Ishikawa (cell line): ENCODE results near the gene EPYC.

Experiments used
- CEBPB ChIP-seq: IDR thresholded peaks from 2 replicates; pipeline ENCODE4 v1.6.1; 2012
- CREB1 ChIP-seq: IDR thresholded peaks from 2 replicates; pipeline ENCODE4 v1.6.1; 2012; ENCODE audit warnings: low read depth
- EGR1 ChIP-seq: IDR thresholded peaks from 2 replicates; pipeline ENCODE4 v1.6.1; 2012
- EP300 ChIP-seq: IDR thresholded peaks from 2 replicates; pipeline ENCODE4 v1.6.1; 2012; ENCODE audit warnings: borderline replicate concordance
- FOXM1 ChIP-seq: IDR thresholded peaks from 2 replicates; pipeline ENCODE4 v1.6.1; 2012; ENCODE audit warnings: low read depth, borderline replicate concordance
- NFIC ChIP-seq: IDR thresholded peaks from 2 replicates; pipeline ENCODE4 v1.6.1; 2012
- RAD21 ChIP-seq: IDR thresholded peaks from 2 replicates; pipeline ENCODE4 v1.6.1; 2012; ENCODE audit warnings: low read depth
- TAF1 ChIP-seq: IDR thresholded peaks from 2 replicates; pipeline ENCODE4 v1.6.1; 2012; ENCODE audit warnings: low read depth, mild to moderate bottlenecking
- TCF12 ChIP-seq: IDR thresholded peaks from 2 replicates; pipeline ENCODE4 v1.6.1; 2012; ENCODE audit warnings: low read depth
- TEAD4 ChIP-seq: IDR thresholded peaks from 2 replicates; pipeline ENCODE4 v1.6.1; 2012
- YY1 ChIP-seq: IDR thresholded peaks from 2 replicates; pipeline ENCODE4 v1.6.1; 2012; ENCODE audit warnings: low read depth
- ZBTB7A ChIP-seq: IDR thresholded peaks from 2 replicates; pipeline ENCODE4 v1.6.1; 2012; ENCODE audit warnings: low read depth
- TF ChIP-seq, protein P1 (sequence below): IDR thresholded peaks from 2 replicates; pipeline ENCODE4 v1.6.1; 2012
- TF ChIP-seq, protein P2 (sequence below): IDR thresholded peaks from 2 replicates; pipeline ENCODE4 v1.6.1; 2012
- TF ChIP-seq, protein P3 (sequence below): IDR thresholded peaks from 2 replicates; pipeline ENCODE4 v1.6.1; 2012; ENCODE audit warnings: low read depth, mild to moderate bottlenecking

EPYC gene, protein sequence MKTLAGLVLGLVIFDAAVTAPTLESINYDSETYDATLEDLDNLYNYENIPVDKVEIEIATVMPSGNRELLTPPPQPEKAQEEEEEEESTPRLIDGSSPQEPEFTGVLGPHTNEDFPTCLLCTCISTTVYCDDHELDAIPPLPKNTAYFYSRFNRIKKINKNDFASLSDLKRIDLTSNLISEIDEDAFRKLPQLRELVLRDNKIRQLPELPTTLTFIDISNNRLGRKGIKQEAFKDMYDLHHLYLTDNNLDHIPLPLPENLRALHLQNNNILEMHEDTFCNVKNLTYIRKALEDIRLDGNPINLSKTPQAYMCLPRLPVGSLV

DNA sequence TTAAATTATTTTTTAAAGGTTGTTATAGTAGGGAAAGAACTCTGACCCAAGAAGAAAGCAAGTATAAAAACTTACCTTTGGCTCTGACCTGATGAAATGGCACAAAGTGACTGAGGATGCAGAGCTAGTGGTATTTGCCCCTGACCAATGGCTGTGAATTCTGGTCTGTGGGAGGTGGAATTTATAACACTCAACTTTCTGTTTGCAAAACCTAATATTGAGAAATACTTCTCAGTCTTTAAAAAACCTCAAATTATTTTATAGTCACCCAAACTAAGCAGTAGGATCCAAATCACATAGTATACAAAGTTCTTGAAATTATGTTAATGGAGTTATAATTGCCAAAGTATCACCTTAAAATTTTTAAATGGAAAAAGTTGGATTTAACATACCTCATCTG lies at the start of gene EPYC:
Gene EPYC, minus strand, starts transcription at position 101 of the 400 bp plus-strand sequence. CDS start 2,407 bp downstream, outside the sequence.
- TF ChIP-seq TCF12 = no peak
- TF ChIP-seq, protein P1, sequence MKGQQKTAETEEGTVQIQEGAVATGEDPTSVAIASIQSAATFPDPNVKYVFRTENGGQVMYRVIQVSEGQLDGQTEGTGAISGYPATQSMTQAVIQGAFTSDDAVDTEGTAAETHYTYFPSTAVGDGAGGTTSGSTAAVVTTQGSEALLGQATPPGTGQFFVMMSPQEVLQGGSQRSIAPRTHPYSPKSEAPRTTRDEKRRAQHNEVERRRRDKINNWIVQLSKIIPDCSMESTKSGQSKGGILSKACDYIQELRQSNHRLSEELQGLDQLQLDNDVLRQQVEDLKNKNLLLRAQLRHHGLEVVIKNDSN = no peak
- no peak for TF ChIP-seq YY1
- TF ChIP-seq FOXM1 = no peak
- no peak for TF ChIP-seq CEBPB
- no peak for TF ChIP-seq RAD21

DNA sequence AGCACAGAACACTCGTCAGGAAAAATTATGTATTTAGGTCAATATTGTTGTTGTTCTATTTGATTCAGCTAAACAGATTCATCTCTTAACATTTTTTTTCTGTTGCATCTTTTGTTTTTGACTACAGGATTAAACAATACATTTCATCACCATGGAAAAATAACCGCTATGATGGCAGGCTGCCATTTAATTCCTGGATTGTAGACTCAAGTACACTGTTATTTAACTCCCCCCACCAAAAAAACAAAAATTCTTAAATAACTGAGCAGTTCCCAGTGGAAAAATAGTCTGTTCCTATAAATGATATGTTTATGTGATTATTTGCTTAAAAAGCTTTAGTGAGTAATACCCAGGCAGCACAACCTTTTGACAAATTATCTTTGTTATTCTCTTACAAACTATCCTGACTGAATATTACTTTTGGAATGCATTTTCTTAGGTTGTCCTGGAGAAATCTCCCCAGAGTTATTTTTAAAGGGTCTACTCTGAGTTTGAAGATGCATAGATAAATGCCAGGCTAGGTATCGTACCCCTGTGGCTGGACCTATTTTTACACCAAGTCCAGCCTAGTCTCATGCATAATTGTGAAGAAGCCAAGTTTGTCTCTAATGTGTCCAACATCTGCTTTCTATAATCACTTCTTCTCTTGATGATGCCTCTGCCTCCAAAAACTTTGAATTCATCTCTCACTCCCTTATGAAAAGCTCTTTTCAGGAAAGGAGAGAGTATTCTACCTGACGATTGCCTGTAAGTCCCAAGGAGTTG lies 49.4 kb upstream of the EPYC start:
- TF ChIP-seq, protein P1 = no peak
- TF ChIP-seq RAD21 = no peak
- no peak for TF ChIP-seq FOXM1
- TF ChIP-seq TCF12 = no peak
- TF ChIP-seq ZBTB7A = no peak
- no peak for TF ChIP-seq CREB1
- no peak for TF ChIP-seq EGR1
- TF ChIP-seq, protein P2, sequence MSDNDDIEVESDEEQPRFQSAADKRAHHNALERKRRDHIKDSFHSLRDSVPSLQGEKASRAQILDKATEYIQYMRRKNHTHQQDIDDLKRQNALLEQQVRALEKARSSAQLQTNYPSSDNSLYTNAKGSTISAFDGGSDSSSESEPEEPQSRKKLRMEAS = no peak
- no peak for TF ChIP-seq NFIC
- TF ChIP-seq YY1 = no peak
- TF ChIP-seq TAF1 = no peak
- no peak for TF ChIP-seq CEBPB
- TF ChIP-seq TEAD4 = no peak
- TF ChIP-seq EP300 = no peak
- TF ChIP-seq, protein P3, sequence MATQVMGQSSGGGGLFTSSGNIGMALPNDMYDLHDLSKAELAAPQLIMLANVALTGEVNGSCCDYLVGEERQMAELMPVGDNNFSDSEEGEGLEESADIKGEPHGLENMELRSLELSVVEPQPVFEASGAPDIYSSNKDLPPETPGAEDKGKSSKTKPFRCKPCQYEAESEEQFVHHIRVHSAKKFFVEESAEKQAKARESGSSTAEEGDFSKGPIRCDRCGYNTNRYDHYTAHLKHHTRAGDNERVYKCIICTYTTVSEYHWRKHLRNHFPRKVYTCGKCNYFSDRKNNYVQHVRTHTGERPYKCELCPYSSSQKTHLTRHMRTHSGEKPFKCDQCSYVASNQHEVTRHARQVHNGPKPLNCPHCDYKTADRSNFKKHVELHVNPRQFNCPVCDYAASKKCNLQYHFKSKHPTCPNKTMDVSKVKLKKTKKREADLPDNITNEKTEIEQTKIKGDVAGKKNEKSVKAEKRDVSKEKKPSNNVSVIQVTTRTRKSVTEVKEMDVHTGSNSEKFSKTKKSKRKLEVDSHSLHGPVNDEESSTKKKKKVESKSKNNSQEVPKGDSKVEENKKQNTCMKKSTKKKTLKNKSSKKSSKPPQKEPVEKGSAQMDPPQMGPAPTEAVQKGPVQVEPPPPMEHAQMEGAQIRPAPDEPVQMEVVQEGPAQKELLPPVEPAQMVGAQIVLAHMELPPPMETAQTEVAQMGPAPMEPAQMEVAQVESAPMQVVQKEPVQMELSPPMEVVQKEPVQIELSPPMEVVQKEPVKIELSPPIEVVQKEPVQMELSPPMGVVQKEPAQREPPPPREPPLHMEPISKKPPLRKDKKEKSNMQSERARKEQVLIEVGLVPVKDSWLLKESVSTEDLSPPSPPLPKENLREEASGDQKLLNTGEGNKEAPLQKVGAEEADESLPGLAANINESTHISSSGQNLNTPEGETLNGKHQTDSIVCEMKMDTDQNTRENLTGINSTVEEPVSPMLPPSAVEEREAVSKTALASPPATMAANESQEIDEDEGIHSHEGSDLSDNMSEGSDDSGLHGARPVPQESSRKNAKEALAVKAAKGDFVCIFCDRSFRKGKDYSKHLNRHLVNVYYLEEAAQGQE = no peak

DNA sequence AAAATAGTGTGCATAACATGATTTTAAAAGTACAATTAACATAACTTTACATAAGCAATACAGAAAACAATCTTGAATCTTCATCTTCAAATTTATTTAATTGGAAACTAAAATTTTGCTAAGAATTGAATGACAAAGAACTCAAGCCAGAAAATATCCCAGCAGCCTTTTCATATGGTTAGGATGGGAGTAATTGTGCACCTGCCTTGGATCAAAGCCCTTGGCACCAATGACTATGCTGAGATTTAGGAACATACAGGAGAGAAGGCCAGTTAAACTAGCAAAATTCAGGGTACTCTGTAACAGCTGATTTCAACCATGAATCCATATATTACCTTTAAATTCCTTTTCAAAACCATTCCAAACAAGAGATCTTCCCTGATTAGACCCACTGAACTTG lies 47.3 kb upstream of the EPYC start:
- no peak for TF ChIP-seq EGR1
- no peak for TF ChIP-seq ZBTB7A
- no peak for TF ChIP-seq CREB1
- no peak for TF ChIP-seq EP300
- no peak for TF ChIP-seq TEAD4
- no peak for TF ChIP-seq RAD21
- TF ChIP-seq, protein P2 = no peak
- TF ChIP-seq, protein P1 = no peak
- TF ChIP-seq FOXM1 = no peak
- no peak for TF ChIP-seq TCF12
- TF ChIP-seq, protein P3 = no peak
- TF ChIP-seq NFIC = no peak

DNA sequence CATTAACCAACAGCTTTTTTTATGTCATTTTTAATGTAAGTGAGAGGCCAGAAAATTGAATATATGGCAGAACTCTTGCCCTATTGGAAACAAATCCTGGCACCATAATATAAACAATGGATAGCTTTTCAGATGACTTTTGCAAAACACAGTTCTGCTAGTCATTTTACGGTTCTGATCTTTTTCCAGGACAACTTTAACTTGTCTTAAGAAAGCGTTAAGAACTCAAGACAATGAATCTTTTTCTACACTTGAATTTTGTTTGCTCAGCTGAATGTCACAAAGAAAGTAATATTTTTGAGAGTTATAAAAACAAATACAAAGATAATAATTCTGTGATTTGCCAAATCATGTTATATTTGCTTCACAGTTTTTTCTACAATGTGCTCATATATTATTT lies 39.8 kb upstream of the EPYC start:
- no peak for TF ChIP-seq NFIC
- TF ChIP-seq, protein P3 = no peak
